Inferior parietal cortex (tissue), 1 donor: ENCODE data around the gene SLC20A1.
"Not testable (repeated sequence)": the region's sequence is repeated elsewhere in the genome, so short reads cannot be mapped to it uniquely, and the experiment has no call there.

Source experiments
- DNase-seq: peaks from one replicate; pipeline ENCODE4 v3.0.0-alpha.2; 2016; ENCODE audit errors: extremely low spot score

Gene SLC20A1

DNA sequence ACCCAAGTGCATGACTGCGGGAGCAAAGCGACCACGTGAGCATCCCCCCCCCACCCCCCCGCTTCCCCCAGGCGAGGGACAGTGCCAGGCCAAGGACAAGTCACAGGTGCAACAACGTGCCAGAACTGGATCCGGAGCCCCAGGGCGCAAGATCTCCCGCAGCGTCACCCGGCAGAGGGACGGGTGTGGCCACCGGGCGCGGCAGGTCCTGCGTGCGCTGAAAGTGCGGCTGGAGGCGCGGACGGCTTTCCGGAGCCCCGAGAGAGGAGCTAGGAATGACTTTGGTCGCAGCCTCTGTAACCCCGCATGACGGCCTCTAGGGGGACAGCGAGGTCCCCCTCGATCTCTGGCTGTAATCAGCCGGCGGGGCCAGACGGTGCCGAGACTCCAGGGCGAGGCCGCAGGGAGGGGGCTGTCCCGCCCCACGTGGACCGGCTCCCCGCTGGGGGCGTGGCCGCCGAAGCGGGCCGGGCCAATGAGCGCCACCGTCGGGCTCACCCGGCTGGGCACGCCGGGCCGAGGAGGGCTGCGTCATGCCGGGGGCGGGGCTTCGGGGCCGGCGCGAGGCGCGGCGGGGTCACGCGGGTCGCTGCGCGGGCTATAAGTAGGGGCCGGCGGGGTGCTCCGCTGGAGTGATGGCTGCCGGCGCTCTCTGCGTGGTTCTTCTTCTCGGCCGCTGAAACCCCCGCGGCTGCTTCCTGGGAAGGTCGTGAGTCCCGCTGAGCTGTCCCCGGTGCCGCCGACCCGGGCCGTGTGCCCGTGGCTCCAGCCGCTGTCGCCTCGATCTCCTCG is at the start of gene SLC20A1:
SLC20A1 (plus strand) TSS at position 630 of the 792 bp plus-strand sequence. CDS start 890 bp downstream, outside the sequence.
- peak; percentile 95 for DNase-seq

DNA sequence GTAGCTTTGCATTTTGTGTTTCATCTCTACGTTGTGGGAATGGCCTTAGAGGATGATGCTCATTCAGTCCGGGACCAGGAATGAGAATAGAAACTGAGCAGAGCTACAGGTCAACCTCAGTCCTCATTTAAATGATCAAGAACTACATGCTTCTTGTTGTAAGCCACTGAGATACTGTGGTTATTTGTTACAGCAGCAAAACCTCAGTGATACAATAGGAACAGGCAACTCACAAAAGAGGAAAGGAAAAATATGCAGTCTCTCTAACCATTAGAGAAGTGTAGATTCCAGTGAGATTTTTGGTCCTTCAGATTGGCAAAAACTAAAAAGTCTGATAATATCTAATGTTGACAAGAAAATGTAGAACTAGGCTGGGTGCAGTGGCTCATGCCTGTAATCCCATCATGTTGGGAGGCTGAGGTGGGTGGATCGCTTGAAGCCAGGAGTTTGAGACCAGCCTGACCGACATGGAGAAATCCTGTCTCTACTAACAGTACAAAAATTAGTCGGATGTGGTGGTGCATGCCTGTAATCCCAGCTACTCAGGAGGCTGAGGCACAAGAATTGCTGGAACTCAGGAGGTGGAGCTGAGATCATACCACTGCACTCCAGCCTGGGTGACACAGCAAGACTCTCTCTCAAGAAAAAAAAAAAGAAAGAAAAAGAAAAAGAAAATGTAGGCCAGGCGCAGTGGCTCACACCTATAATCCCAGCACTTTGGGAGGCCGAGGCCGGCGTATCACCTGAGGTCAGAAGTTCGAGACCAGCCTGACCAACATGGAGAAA is 48.0 kb upstream of the SLC20A1 start:
- no peak for DNase-seq

DNA sequence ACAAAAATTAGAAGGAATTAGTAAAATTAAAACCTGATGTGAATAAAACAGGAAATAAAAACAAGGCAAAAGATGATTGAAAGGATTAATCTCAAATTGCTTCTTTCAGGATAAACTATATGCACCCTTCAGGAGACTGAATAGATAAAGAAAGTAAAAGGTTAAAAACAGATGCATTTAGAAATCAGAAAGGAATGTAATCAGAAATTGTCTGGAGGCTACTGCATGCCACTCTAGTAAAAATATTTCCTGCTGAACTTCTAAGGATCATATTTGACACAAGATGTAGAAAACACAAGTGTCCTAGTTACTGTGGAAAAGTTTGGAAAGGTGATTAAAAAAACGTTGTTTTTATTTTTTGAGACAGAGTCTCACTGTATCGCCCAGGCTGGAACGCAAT is 45.1 kb upstream of the SLC20A1 start:
- no peak for DNase-seq

GRCh38 chr2:112601754-112602153 is 44.0 kb upstream of the SLC20A1 start:
- no peak for DNase-seq

GRCh38 chr2:112602917-112603316 is 42.8 kb upstream of the SLC20A1 start:
- no peak for DNase-seq

DNA sequence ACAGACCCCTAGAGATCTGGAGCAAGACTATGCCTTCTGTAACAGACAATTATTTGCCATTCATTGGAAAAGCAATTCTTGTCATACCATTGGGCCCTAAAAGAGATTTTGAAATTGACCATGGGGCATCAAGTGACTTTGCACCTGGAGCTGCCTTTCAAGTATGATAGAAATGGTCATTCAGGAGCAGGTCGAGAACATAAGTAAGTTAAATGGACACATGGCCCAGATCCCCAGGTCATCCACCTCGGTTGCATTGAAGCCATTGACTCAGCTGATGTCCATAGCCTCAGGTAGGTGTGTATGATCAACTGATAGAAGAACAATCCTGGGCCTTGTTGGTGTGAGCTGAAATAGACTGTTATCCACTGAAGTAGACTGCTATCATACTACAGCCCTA is 42.0 kb upstream of the SLC20A1 start:
- no peak for DNase-seq

DNA sequence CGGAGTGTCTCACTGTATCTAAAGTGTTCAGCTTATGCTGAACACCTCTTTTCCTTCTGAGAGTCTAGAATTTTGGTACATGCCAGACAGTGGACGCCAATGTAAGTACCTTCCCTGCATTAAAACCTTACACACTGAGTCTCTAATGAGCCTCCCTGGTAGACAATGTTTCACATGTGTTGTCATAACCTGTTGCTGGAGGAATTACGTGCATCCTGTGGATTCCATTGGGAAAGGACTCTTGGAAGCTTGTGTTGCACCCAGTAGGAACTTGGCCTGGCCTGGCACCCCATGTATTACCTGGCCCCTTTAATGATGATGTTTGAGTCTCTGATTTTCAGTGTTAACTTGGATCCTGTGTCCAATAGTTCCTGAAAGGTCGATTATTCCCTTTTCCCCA is 40.8 kb upstream of the SLC20A1 start:
- DNase-seq, result no peak

DNA sequence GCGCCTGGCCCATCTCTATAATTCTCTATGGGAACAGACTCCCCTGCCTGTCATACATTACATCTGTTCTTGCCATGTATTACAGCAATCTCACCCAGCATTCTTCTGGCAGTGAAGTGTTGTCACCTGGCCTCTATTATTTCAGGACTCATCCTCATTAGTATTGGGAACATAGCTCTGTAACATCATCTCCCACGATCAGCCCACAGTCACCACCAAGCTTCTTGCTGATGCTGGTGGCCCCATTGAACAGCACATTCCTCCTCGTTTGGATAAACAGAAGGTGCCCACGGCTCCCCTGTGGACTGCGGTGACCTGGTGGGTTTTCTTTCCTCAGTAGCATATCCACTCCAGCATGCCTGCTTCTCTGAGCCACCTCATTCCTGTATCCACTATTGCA is 39.8 kb upstream of the SLC20A1 start:
- no peak for DNase-seq

- DNase-seq, result no peak
These were observed 39.2 kb upstream of the SLC20A1 start for GRCh38 chr2:112606547-112606946.

DNA sequence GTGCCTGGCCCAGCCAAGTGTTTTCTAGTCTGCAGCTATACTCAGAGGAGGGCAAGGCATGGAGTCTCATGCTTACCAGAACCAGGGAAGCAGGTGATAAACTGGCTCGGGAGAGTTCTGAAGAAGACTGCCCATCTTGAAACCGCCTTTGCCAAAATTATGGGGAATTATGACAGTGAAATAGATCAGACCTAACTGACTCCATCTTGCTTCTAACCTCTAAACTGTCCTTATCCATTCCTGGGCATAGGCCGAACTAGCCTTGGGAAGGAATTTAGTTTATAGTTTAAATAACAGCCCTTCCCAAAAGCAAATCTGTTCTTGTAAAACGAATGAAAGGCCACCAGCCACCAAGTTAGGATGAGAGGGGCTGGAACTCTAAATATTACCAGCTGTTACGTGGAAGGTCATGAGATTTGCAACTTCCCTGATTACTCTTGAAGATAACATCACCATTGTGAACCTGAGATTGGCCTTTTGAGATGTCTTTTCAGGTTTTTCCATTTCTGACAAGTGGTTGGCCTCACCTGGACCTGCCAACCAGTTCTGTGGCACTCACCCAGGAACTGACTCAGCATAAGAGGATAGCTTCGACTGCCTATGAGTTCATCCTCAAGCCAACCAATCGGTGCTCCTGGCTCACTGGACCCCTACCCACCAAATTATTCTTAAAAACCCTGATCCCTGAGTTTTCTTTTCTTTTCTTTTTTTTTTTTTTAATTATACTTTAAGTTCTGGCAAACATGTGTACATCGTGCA is 37.9 kb upstream of the SLC20A1 start:
- DNase-seq, result no peak

DNA sequence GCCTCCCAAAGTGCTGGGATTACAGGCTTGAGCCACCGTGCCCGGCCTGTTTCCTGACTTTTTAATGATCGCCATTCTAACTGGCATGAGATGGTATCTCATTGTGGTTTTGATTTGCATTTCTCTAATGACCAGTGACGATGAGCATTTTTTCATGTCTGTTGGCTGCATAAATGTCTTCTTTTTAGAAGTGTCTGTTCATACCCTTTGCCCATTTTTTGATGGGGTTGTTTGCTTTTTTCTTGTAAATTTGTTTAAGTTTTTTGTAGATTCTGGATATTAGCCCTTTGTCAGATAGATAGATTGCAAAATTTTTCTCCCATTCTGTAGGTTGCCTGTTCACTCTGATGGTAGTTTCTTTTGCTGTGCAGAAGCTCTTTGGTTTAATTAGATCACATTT is 36.4 kb upstream of the SLC20A1 start:
- not testable (repeated sequence) for DNase-seq

GRCh38 chr2:112612283-112612682 is 33.5 kb upstream of the SLC20A1 start:
- not testable (repeated sequence) for DNase-seq

DNA sequence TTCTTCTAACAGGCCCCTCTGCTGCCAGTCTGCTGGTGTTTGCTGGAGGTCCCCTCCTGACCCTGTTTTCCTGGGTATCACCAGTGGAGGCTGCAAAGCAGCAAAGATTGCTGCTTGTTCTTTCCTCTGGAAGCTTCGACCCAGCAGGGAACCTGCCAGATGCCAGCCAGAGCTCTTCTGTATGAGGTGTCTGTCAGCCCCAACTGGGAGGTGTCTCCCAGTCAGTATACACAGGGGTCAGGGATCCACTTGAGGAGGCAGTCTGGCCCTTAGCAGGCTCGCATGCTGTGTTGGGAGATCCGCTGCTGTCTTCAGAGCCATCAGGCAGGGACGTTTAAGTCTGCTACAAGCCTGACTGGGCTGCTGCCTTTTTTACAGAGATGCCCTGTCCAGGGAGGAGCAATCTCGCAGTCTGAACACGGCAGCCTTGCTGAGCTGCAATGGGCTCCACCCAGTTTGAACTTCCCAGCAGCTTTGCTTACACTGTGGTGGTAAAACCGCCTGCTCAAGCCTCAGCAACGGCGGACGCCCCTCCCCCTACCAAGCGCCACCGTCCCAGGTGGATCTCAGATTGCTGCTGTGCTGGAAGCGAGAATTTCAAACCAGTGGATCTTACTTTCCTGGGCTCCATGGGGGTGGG is 31.4 kb upstream of the SLC20A1 start:
- DNase-seq, result no peak

DNA sequence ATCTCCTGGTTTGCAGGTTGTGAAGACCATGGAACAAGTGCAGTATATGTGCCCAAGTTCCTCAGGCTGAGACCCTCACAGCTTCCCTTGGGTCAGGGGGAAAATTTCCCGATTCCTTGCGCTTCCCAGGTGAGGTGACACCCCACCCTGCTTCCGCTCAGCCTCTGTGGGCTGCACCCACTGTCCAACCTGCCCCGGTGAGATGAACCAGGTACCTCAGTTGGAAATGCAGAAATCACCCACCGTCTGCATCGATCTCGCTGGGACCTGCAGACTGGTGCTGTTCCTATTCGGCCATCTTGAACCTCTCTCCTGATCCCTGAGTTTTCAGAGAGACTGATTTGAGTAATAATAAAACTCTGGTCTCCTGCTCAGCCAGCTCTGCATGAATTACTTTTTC is 30.7 kb upstream of the SLC20A1 start:
- DNase-seq, result no peak

GRCh38 chr2:112615798-112616197 is 29.9 kb upstream of the SLC20A1 start:
- DNase-seq, result not testable (repeated sequence)

- no peak for DNase-seq
These were observed 27.4 kb upstream of the SLC20A1 start for GRCh38 chr2:112618383-112618782.

DNA sequence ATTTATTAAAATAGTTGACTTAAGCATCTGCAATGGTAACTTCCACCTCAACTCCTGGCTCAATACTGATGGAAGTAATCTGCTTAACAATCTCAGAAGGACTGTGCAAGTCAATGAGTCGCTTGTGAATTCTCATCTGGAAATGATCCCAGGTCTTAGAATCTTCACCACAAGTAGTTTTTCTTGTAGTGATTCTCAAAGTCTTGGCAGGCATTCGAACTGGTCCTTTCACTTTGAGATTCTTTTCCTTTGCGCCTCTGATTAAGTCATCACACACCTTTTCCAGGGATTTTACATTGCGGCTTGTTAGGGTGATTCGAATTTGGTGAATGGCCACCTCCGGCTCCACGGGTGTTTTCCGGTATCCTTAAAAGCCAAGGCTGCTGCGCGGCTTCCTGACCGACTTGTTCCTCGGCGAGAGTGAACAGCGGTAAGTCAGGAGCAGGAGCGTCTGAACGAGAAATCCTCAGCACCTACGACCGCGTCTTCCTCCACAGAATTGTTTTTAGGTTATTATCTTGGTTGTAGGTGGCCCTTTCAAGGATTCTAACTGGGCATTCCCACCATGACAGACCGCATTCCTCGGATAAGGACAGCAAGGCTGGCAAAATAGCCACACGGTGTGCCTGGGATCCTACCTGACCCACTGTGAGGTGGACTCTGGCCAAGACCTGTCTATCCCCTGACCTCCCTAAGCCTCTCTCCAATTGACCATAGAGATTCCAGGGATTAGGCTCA is 23.8 kb upstream of the SLC20A1 start:
- no peak for DNase-seq

DNA sequence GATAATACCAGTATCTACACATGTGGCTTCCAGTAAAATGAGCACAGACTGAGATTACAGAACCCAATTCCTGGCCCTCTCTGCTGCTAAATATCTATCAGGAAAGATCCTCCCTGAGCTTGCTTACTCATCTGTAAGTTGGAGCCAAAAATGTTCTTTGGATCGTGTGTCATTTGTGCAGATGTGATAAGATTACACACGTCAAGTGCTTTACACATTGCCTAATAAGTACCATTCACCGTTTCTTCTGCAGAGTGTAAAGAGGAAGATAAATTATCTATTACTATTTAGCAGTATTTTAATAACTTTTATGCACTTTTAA is 23.2 kb upstream of the SLC20A1 start:
- no peak for DNase-seq

GRCh38 chr2:112623913-112624777 is 21.6 kb upstream of the SLC20A1 start:
- no peak for DNase-seq

GRCh38 chr2:112625474-112626114 is 20.1 kb upstream of the SLC20A1 start:
- no peak for DNase-seq
